Measurements from ENCODE around the gene SH3GL3.
A peak's percentile ranks its signal among the peaks of the same experiment; 100 is the strongest.

The SH3GL3 gene

GRCh38 chr15:83462953-83463433 lies 15.9 kb downstream of the SH3GL3 start:
- no peak for DNase-seq

DNA sequence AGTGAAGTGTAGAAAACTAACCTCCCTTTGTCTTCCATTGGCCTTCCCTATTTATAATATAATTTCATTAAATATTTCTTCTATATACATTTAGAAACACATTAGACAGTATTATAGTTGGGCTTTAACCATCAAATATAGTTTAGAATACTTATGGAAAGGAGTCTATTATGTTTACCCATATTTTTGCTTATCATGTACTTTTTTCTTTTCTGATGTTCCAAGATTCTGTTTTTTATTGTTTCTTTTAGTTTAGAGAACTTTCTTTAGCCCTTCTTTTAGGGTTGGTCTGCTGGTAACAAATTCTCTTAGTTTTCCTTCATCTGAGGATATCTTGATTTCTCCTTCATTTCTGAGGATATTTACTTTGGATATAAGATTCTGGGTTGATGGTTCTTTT lies 23.7 kb downstream of the SH3GL3 start:
- DNase-seq = no peak

GRCh38 chr15:83471307-83471866 lies 24.2 kb downstream of the SH3GL3 start:
- no peak for DNase-seq

DNA sequence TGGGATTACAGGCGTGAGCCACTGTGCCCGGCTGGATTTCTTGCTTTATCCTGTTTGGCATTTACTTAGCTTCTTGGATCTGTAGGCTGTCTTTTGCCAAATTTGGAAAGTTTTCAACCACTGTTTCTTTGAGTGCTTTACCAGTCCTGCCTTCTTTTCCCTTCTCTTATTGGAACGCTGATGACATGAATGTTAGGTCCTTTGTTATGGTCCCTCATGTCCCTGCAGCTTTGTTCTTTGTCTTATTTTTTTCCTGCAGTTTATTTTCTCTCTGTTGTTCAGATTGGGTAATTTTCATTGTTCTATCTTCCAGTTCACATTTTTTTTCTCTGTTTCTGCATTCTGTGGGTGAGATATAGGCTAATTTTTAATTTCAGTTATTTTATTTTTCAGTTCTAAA lies 25.0 kb downstream of the SH3GL3 start:
- DNase-seq = no peak

GRCh38 chr15:83472797-83473196 lies 25.7 kb downstream of the SH3GL3 start:
- DNase-seq = no peak

- no peak for DNase-seq
These were observed 27.4 kb downstream of the SH3GL3 start for GRCh38 chr15:83474578-83474977.

DNA sequence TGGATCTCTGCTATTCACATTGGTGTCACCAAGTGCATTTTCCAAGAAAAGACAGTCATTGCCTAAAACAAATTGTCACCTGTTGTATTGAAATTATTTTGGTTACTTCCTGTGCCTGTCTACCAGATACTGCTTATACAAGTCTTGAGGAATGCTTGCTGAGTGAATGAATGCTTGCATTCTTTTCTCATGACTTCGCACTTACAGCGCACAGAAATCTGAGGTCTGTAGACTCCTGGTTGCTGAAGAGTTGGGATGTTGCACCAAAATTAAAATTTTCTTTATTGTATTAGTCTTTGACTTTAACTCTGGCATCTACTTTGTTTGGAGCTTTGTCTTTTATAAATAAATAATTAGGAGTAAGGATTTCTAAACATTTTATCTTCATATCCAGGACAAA lies 28.4 kb downstream of the SH3GL3 start:
- peak; percentile 74 for DNase-seq

DNA sequence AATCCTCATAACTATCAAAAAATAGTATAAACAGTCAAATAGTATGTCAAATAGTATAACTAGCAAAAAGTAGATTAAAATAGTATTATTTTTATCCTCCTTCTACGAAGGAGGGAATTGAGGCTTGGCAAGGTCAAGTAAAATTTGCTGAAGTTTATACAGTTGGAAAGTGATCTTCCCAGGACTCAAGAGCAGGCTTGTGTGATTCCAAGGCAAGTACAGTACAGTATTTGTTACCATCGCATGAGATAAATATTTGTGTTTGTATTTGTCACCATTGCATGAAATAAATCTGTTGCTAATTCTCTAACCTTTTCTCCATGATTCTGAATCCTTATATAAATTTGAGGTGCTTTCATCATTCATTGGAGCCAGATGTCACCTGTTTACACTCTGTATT lies 28.9 kb downstream of the SH3GL3 start:
- DNase-seq = no peak

- no peak for DNase-seq
These were observed 29.6 kb downstream of the SH3GL3 start for GRCh38 chr15:83476708-83477107.

DNA sequence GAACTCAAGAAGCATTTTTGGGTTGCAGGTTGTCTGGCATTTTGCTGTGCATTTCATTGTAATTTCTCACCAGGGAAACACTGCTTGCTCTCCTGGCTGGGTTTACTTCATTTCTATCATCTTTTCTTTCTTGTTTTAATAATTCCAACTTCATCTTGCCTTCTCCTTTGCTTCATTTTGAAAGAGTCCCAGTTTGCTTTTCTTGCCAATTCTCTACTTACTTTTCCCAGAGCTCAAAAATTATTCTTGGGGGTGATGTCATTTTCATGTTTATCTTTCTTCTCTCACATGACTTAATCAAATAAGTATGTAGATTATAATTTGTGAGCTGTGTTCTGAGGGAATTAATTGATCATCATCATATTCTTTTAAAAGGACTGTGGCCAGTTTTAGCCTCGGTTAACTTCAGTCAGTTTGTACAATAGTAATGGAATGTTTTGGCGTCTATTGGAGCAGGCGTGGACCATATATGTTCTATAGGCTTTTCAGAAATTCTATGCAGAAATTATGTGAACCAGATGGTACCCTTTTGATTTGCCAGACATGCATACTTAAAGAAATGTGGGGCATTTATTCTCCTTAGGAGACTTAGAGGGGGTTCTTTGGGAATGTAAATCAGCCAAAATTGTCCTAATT lies 30.1 kb downstream of the SH3GL3 start:
- peak; percentile 46 for DNase-seq

- DNase-seq = no peak
These were observed 30.8 kb downstream of the SH3GL3 start for GRCh38 chr15:83477808-83478537.

DNA sequence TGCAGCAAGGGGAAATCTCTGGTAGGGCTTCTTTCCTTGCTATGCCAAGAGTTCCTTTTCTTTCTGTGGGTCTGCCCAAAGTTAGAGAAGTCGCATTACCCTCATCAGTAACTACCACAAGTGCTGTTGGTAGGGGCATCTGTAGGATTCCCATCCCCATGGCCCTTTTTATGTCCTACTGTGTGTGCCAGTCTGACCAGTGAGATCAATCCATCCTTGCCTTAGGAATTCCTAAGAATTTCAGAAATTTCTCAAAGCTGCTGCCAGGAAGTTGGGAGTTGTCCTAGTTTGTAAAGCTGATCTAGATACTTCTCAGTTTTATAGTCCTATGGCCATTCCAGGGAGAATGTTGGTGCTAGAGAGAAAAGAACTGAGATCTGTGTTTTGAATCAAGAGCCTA lies 36.5 kb downstream of the SH3GL3 start:
- no peak for DNase-seq

DNA sequence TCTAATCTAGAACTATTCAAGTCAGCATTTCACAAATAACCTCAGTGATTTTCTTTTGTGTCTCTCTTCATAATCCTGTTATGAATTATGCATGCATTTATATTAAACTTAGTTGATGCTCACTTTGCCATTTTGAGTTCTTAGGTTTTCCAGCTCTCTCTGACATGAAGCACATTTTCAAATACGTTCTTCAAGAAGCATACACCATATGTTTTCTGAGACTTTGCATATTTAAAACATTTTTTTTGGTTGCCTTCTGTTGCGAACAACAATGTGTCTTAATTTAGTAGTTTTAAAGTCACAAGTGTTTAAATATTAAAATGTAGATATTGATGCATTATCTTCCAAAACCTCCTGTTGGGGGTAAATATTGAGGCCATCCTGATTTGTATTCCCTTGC lies 37.5 kb downstream of the SH3GL3 start:
- DNase-seq = no peak

DNA sequence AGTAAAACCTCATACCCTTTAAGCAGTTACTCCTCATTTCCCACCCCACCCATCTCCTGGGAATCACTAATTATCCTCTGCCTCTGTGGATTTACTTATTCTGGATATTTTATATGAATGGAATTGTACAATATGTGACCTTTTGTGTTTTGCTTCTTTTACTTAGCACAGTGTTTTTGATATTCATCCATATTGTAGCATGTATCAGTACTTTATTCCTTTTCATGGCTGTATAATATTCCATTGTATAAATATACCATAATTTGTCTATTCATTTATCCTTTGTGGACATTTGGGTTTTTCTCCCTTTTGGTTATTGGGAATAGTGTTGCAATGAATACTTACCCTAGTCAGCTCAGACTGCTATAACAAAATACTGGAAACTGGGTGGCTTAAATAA lies 39.2 kb downstream of the SH3GL3 start:
- DNase-seq = no peak

DNA sequence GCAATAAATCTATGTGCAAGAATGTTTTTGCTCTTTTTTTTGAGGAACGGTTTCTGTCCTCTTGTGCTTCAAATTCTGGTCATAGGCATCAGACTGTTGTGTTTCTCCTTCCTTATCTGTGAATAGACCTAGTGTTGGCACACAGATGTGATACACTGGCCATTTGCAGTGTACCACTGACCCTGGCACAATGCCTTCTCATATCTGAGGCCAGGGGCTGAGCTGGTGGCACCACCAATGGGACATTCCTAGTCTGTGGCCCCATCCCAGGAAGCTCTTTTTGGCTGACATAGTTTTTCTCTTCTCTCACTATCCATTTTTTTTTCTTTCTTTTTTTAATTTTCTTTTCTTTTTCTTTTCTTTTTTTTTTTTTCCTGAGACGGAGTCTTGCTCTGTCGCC lies 40.4 kb downstream of the SH3GL3 start:
- no peak for DNase-seq

GRCh38 chr15:83489690-83490089 lies 42.5 kb downstream of the SH3GL3 start:
- DNase-seq = no peak

DNA sequence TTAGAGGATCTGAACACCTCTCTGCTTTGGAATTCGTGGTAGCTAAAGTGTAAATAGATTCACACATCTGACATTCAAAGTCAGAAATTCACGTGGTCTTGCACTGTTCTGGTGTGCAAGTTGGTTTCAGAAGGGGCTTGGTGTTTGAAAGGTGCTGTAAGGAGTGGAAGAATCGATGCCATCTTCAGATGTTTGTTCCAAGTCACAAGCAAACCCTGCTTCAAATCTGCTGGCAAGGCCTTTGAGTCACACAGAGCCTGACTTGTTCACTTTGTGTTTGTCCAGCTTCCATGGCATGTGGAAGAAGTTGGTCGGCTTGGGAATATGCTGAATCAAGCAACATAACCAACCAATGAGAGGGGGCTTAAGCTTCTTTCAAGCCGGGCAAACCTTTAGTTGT lies 44.3 kb downstream of the SH3GL3 start:
- DNase-seq = no peak

DNA sequence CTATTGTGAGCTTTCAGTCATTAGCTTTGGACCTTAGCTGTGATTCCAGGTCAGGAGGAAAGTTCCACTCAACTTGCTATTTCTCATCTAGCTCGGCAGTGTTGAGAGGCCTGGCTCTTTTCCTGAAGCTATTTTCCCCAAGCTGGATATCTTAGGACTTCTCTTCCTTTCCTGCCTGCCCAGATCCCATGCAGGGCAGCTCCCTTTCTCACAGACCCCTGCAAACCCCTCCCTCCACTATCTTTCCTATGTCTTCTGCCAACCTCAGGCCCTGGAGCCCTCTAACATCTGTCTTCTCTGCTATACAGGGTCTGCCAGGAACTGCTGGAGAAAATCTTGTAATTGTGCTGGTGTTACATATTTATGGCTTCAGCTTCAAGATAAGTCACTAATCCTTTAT lies 49.6 kb downstream of the SH3GL3 start:
- DNase-seq = no peak

DNA sequence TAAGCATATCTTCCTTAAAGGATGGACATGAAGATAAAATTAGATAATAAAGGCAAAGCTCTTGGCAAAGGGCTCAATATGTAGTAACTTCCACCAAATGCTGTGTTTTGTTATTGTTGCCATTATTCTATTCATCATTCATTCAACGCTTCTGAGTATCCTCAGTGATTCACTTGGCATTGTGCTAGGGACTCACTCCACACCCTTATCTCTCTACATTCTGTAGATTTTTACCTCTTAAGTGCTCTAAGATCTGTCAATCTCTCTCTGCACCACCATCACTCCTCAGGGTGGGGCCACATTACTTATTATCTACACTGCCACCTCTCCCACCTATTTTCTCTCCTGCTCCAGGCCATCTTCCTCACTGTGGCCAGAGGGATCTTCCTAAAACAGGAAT lies 51.2 kb downstream of the SH3GL3 start:
- no peak for DNase-seq

GRCh38 chr15:83498801-83499200 lies 51.7 kb downstream of the SH3GL3 start:
- no peak for DNase-seq

DNA sequence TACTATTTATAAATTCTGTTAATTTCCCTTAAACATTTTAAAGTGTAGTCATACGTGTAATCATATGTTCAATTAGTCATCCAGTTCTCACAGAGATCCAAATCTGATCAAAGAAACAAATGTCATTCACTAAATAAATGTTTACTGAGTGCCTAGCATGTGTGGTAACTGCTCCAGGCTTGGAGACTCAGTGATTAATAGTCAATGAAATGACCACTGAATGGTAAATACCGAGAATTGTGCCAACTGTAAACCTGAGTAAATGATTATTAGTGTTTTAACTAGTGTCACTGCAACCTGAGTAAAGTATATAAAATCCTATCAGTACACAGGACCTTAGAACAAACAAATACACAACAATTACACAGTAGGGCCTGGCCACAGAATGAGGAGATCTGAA lies 52.3 kb downstream of the SH3GL3 start:
- no peak for DNase-seq

- no peak for DNase-seq
These were observed 56.6 kb downstream of the SH3GL3 start for GRCh38 chr15:83503595-83504364.

DNA sequence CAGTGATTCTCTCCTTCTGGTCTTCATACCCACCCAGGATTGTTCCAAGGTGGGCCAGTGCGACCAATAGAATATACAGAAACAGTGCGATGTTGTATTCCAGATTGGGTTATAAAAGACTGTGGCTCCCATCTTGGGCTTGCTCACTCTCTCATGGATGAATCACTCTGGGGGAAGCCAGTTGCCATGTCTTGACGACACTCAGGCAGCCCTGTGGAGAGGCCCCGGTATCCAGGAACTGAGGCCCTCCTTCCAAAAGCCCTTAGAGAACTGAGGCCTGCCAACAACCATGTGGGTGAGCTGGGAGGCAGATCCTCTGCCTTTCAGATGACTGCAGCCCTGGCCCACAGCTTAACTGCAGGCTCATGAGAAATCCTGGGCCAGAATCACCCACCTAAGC lies 57.2 kb downstream of the SH3GL3 start:
- DNase-seq = peak; percentile 21

DNA sequence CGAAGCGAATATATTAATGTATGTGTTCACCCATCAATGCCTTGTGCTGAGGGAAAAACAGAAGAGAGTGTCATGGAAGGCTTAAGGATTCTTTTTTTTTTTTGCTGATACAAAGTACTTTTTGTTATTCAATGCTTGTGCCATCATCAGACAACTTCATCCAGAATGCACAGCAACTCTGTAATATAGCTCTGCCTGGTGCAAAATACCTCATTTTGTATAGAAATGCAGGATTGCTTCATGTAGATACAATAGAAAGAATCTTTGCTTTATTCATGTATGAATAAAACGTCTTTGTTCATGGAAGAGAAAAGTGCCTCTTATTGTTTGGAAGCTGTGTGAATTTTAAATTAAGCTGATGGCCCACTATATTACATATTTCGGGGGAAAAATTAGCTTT lies 62.9 kb downstream of the SH3GL3 start:
- no peak for DNase-seq
